ENCODE measurements around the gene APBA2.

APBA2 gene

GRCh38 chr15:29086891-29087290 lies 201.1 kb downstream of the APBA2 start:
- no peak for DNase-seq (ENCODE audit: low spot score)

DNA sequence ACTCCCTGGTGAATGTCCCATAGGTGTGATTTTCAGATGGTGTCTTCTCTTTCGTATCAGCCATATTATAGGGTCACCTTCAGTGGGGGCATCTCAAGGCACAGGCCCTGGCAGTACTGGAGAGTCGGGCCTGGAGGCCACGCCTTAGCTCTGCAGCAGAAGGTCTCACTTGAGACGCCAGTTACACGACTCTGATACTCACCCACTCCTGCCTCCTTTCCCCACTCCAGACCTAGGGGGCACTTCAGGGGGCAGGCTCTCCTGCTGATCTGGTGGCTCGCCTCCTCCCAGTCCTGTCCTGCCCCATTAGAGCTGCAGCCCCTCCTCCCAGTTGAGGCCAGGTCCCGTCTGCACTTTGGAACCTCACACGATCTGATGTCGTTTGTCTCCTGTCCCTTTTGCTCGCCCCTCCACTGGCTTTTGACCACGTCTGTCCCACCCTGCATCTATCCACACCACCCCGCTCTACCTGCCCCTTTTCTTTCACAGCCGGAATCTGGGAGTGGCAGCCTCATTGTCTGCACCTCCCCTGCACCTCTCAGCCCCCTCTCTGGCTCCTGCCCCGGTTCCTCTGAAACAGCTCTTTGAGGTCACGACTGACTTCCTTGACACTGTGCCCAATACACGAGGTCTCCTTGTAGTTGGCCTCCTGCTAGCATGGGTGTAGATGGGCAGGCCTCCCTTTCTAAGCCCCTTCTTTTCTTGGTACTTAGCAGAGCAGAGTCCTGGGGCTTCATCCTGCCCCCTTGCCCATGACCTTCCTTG lies 201.9 kb downstream of the APBA2 start:
- no peak for DNase-seq (ENCODE audit: low spot score)

GRCh38 chr15:29088666-29089065 lies 202.9 kb downstream of the APBA2 start:
- no peak for DNase-seq (ENCODE audit: low spot score)

- no peak for DNase-seq (ENCODE audit: low spot score)
These were observed 204.2 kb downstream of the APBA2 start for GRCh38 chr15:29089731-29090616.

DNA sequence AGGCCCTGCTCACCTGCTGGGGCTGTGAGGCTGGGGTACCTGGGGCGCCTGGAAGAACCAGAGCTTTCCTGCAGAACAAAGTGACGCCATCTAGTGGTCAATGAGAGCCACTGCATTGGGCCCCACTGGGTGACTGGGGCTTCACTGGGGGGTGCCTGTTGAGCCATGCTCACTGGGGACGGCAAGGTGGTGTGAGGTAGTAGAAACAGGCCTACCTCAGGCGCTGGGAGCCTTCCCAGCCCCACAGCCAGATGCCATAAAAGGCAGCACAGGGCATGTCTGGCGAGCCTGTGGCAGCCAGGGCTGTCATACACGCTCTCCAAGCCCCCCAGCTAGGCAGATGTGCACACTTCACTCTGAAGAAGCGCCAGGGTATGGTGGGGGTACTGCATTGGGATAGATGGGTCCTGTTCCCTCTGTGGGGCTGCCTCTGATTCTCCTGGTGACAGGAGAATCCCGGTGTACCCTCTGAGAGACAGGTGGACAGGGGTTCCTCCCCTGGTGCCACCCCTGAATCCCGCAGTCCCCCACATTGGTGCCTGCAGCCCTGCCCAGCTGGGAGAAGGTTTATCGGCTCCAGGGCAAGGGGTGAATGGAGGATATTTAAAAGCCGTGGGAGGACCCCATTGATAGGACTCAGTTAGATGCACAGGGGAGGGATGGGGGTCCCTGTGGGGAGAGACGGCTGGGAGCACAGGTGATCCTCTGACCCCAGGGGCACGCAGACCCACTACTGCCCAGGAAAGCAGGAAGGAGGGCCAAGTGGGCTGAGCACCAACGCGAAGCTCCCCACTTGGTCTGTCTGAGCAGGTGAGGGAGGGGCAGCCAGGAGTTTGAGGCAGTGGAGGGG lies 205.1 kb downstream of the APBA2 start:
- no peak for DNase-seq (ENCODE audit: low spot score)

GRCh38 chr15:29091666-29092065 lies 205.9 kb downstream of the APBA2 start:
- no peak for DNase-seq (ENCODE audit: low spot score)

- DNase-seq (ENCODE audit: low spot score) = no peak
These were observed 206.7 kb downstream of the APBA2 start for GRCh38 chr15:29092376-29093064.

DNA sequence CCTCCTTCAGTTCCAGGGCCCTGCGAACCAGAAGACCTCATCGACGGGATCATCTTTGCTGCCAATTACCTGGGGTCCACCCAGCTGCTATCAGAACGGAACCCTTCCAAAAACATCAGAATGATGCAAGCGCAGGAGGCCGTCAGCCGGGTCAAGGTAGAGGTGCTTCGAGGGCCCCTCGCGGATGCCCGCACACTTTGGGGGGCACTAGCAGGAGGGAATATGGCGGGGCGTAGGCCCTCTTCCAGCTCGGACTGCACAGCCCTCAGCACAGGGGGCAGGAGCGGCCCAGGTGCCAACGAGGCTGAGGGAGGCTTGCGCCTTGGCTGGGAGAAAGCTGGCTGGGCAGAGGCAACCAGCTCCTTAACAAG lies 207.3 kb downstream of the APBA2 start:
- no peak for DNase-seq (ENCODE audit: low spot score)

DNA sequence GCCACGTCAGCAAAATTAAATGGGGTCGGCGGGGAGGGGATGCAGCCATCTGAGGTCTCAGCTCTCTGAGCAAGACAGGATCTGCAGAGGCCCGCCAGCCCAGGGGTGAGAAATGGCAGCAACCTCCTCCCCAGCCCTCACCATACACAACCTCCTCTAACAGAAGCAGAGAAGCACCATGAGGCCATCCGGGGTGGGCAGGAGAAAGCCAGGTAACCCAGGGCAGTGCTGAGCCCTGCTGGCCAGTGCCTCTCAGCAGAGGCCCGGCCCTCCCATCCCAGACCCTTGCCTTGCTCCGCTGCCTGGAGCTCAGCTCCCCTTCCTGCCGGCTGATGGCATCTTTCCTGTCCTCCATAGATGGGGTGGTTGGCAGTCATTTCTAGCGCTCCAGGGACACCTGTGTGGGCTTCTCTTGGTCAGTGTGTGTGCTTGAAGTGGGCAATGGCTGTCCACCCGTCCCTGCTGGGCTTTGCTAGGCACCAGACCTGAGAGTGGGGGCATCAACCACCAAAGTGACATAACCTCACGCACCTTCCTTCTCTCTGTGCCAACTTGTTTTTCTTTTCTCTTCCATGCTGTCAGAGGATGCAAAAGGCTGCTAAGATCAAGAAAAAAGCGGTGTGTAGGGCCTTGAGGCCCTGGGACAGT lies 208.0 kb downstream of the APBA2 start:
- DNase-seq (ENCODE audit: low spot score) = no peak

GRCh38 chr15:29094711-29095110 lies 208.9 kb downstream of the APBA2 start:
- no peak for DNase-seq (ENCODE audit: low spot score)

DNA sequence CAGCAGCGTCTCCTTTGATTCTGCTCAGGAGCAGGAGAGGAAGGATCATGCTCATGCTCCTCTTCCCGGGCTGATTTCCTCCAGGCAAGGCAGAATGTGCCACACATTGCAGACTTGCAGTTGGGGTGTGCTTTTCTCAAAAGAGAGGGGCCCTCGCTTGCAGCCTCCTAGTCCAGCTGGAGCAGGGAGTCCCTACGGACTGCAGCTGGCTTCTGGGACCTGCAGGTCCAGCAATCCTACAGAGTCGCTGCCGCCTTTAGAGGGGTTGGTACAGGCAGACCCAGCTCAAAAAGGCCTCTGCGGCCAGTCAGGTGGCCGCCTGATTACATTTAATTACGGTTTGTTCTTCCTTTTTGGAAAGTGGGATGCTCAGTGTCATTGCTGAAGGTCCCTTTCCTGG lies 210.0 kb downstream of the APBA2 start:
- DNase-seq (ENCODE audit: low spot score) = no peak

GRCh38 chr15:29097168-29097567 lies 211.4 kb downstream of the APBA2 start:
- no peak for DNase-seq (ENCODE audit: low spot score)

DNA sequence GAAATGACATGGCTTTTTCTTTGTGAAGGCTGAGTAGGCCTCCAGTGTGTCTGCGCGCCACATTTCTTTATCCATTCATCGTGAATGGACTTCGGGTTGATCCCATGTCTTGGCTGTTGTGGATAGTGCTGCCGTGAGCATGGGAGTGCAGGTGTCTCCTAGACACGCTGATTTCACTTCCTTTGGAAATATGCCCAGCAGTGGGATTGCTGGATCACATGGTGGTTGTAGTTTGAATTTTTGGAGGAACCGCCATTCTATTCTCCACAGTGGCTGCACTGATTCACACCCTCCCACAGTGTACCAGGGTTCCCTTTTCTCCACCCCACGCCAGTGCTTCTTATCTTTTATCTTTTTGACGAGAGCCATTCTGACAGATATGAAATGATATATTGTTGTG lies 212.2 kb downstream of the APBA2 start:
- DNase-seq (ENCODE audit: low spot score) = no peak

- DNase-seq (ENCODE audit: low spot score) = no peak
These were observed 212.9 kb downstream of the APBA2 start for GRCh38 chr15:29098652-29099051.

GRCh38 chr15:29099131-29099880 lies 213.5 kb downstream of the APBA2 start:
- DNase-seq (ENCODE audit: low spot score) = no peak

DNA sequence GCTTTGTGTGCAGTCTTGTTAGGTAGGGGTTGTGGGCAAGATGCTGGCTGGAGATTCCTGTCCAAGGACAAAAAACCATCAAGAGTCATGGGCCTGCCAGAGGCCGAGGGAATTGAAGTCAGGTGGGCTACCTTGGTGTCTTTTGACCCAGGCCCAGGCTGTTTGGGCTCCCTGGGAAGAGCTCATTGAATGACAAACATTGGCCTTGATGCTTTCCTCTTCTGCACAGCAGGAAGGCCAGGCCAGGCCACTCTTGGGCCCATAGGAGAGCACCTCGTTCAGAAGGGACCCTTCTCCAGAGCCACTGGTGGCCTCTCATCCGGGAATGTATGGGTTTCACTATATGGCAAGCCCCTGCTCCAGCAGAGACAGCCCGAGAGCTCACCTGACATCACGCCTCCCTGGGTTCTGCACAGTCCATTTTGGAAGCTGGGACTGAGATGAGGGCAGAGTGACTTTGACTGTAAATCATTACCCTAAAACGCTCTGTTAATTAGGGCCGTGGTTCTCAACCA lies 214.8 kb downstream of the APBA2 start:
- no peak for DNase-seq (ENCODE audit: low spot score)

- DNase-seq (ENCODE audit: low spot score) = no peak
These were observed 215.7 kb downstream of the APBA2 start for GRCh38 chr15:29101491-29101890.

GRCh38 chr15:29102173-29102794 lies 216.5 kb downstream of the APBA2 start:
- DNase-seq (ENCODE audit: low spot score) = peak; percentile 36

DNA sequence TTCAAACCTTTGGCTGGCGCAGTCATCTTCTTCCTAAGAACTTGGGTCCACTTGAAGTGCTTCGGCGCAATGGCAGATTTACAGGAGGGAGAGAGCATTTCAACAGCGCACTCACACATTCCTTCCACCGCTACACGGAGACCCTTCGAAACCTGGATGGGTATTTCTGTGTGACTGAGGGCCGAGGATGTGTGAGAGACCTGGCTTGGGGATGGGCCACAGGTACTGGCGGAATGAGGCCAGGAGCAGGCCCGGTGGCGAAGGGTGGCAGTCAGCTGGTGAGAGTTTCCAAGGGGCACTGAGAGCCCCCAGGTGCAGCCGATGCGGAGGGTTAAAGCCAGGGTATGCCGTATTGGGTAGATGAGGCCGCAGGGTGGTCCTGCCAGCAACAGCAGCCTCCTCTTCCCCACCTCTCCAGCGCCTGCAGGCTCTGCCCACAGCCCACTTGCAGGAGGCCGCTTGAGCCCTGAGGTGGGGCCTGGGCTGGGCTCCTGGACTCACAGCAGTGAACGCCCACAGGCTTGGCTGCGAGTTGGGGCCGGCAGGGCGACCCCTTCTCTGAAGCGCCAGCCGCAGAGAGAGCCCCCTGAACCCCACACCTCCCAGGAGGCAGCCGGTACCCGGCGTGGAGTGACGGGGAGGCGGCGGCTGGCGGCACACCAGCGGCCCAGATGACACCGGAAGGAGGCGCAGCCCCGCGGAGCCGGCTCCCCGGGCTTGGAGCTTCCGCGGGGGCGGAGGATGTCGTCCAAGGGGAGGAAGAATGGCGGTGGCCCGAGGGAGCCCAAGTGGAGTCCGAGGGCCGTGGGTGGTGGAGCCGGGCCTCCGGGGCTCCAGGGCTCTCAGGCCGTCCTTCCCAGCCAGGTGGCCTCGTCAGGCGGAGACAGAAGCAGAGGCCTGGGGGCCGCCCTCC lies 217.4 kb downstream of the APBA2 start:
- peak; percentile 42 for DNase-seq (ENCODE audit: low spot score)

Data from SW480 (cell line).